Activated naive CD8-positive, alpha-beta T cell treated with anti-CD3 and anti-CD28 coated beads for 36 hours (primary cell): ENCODE results near the gene LCE1A. TPM values are rescaled to one million over a fixed set of nuclear protein-coding genes. Genes with fewer than 3 reads are reported as not detected.

Experiments used
- DNase-seq: peaks from one replicate; pipeline ENCODE4 v3.0.0; 2021
- H3K27ac Mint-ChIP-seq: one replicate; pipeline ENCODE4 v1.8.0; 2022; ENCODE audit warnings: mild to moderate bottlenecking, moderate library complexity, mixed read lengths
- H3K27me3 Mint-ChIP-seq: one replicate; pipeline ENCODE4 v1.8.0; 2022; ENCODE audit warnings: mild to moderate bottlenecking, mixed read lengths
- H3K36me3 Mint-ChIP-seq: one replicate; pipeline ENCODE4 v1.8.0; 2021; ENCODE audit warnings: mild to moderate bottlenecking, mixed read lengths
- H3K4me1 Mint-ChIP-seq: one replicate; pipeline ENCODE4 v1.8.0; 2021; ENCODE audit warnings: mixed read lengths
- H3K4me3 Mint-ChIP-seq: one replicate; pipeline ENCODE4 v1.8.0; 2022; ENCODE audit warnings: mild to moderate bottlenecking, moderate library complexity, mixed read lengths
- H3K9me3 Mint-ChIP-seq: one replicate; pipeline ENCODE4 v1.8.0; 2022; ENCODE audit warnings: mixed read lengths
- total RNA-seq, 2 experiments: library from RNA; stranded (reverse); gene quantifications; one replicate each; pipeline ENCODE4 v1.2.3, GENCODE V29; 2021

The LCE1A gene
- total RNA-seq, 2 experiments from 2014 or later: not detected

GRCh38 chr1:152858062-152858461 lies 30.8 kb downstream of the LCE1A start:
- no peaks in the 10 kb centered on the region for H3K9me3 Mint-ChIP-seq
- peaks cover 23% of the 10 kb centered on the region for H3K27me3 Mint-ChIP-seq
- H3K27ac Mint-ChIP-seq: no peak overlapping the region
- DNase-seq: no peak
- H3K4me3 Mint-ChIP-seq: no peak overlapping the region
- no peaks in the 10 kb centered on the region for H3K4me1 Mint-ChIP-seq
- no peaks in the 10 kb centered on the region for H3K36me3 Mint-ChIP-seq

- no peak within 1 kb of the TSS for H3K4me3 Mint-ChIP-seq
- H3K27ac Mint-ChIP-seq: no peak within 1 kb of the TSS
- H3K36me3 Mint-ChIP-seq: no peaks in the 10 kb centered on the region
- H3K27me3 Mint-ChIP-seq: peaks cover 17% of the 10 kb centered on the region
- no peaks in the 10 kb centered on the region for H3K4me1 Mint-ChIP-seq
- no peaks in the 10 kb centered on the region for H3K9me3 Mint-ChIP-seq
- no peak for DNase-seq
These were observed 32.4 kb downstream of the LCE1A start, which contains the start of gene LCE7A for GRCh38 chr1:152859696-152860095. TSS of gene LCE7A (plus strand) at chr1:152859996. CDS start at chr1:152860698, 702 bp downstream.

- no peaks in the 10 kb centered on the region for H3K4me1 Mint-ChIP-seq
- no peak for DNase-seq
- H3K4me3 Mint-ChIP-seq: no peak overlapping the region
These were observed 32.9 kb downstream of the LCE1A start for GRCh38 chr1:152860129-152860528.

GRCh38 chr1:152861374-152861773 lies 34.1 kb downstream of the LCE1A start:
- no peak for DNase-seq
- Mint-ChIP-seq H3K36me3 (no peaks in the 10 kb centered on the region), H3K27ac (no peak overlapping the region)

More at GRCh38 chr1:152860129-152860528, 32.9 kb downstream of the LCE1A start:
- H3K9me3 Mint-ChIP-seq: no peaks in the 10 kb centered on the region
- H3K36me3 Mint-ChIP-seq: no peaks in the 10 kb centered on the region
- no peak overlapping the region for H3K27ac Mint-ChIP-seq
- H3K27me3 Mint-ChIP-seq: peaks cover 17% of the 10 kb centered on the region

GRCh38 chr1:152864443-152864842 lies 37.2 kb downstream of the LCE1A start:
- Mint-ChIP-seq H3K9me3 (no peaks in the 10 kb centered on the region), H3K36me3 (no peaks in the 10 kb centered on the region), H3K27ac (no peak overlapping the region), H3K4me3 (no peak overlapping the region), H3K27me3 (peaks cover 10% of the 10 kb centered on the region), H3K4me1 (no peaks in the 10 kb centered on the region)
- no peak for DNase-seq

More at GRCh38 chr1:152861374-152861773, 34.1 kb downstream of the LCE1A start:
- no peaks in the 10 kb centered on the region for H3K9me3 Mint-ChIP-seq
- peaks cover 10% of the 10 kb centered on the region for H3K27me3 Mint-ChIP-seq
- no peak overlapping the region for H3K4me3 Mint-ChIP-seq
- H3K4me1 Mint-ChIP-seq: no peaks in the 10 kb centered on the region

- DNase-seq: no peak
- H3K27me3 Mint-ChIP-seq: peaks cover 7% of the 10 kb centered on the region
- no peaks in the 10 kb centered on the region for H3K36me3 Mint-ChIP-seq
- H3K9me3 Mint-ChIP-seq: no peaks in the 10 kb centered on the region
- H3K4me3 Mint-ChIP-seq: no peak overlapping the region
- H3K4me1 Mint-ChIP-seq: no peaks in the 10 kb centered on the region
- no peak overlapping the region for H3K27ac Mint-ChIP-seq
These were observed 39.0 kb downstream of the LCE1A start for GRCh38 chr1:152866321-152866720.

GRCh38 chr1:152869808-152870419 lies 42.6 kb downstream of the LCE1A start:
- Mint-ChIP-seq H3K36me3 (no peaks in the 10 kb centered on the region), H3K4me3 (no peak overlapping the region), H3K4me1 (no peaks in the 10 kb centered on the region)

GRCh38 chr1:152870831-152871730 lies 43.8 kb downstream of the LCE1A start:
- no peaks in the 10 kb centered on the region for H3K9me3 Mint-ChIP-seq
- no peak overlapping the region for H3K4me3 Mint-ChIP-seq
- DNase-seq: no peak
- H3K27me3 Mint-ChIP-seq: peaks cover 5% of the 10 kb centered on the region
- H3K36me3 Mint-ChIP-seq: no peaks in the 10 kb centered on the region
- no peaks in the 10 kb centered on the region for H3K4me1 Mint-ChIP-seq
- H3K27ac Mint-ChIP-seq: no peak overlapping the region

More at GRCh38 chr1:152869808-152870419, 42.6 kb downstream of the LCE1A start:
- Mint-ChIP-seq H3K27me3 (peaks cover 5% of the 10 kb centered on the region), H3K27ac (no peak overlapping the region), H3K9me3 (no peaks in the 10 kb centered on the region)
- peak; percentile 52 for DNase-seq

- Mint-ChIP-seq H3K4me1 (no peaks in the 10 kb centered on the region), H3K9me3 (no peaks in the 10 kb centered on the region), H3K36me3 (no peaks in the 10 kb centered on the region), H3K4me3 (no peak overlapping the region), H3K27ac (no peak overlapping the region), H3K27me3 (peaks cover 5% of the 10 kb centered on the region)
- no peak for DNase-seq
These were observed 44.5 kb downstream of the LCE1A start for GRCh38 chr1:152871731-152872126.

- H3K36me3 Mint-ChIP-seq: no peaks in the 10 kb centered on the region
- no peaks in the 10 kb centered on the region for H3K4me1 Mint-ChIP-seq
- no peak overlapping the region for H3K4me3 Mint-ChIP-seq
- H3K27ac Mint-ChIP-seq: no peak overlapping the region
- H3K9me3 Mint-ChIP-seq: no peaks in the 10 kb centered on the region
- DNase-seq: no peak
- H3K27me3 Mint-ChIP-seq: peaks cover 12% of the 10 kb centered on the region
These were observed 46.2 kb downstream of the LCE1A start for GRCh38 chr1:152873495-152873894.

- peaks cover 12% of the 10 kb centered on the region for H3K27me3 Mint-ChIP-seq
- no peaks in the 10 kb centered on the region for H3K9me3 Mint-ChIP-seq
These were observed 49.6 kb downstream of the LCE1A start for GRCh38 chr1:152876827-152877226.

More at GRCh38 chr1:152876827-152877226, 49.6 kb downstream of the LCE1A start:
- peaks cover 2% of the 10 kb centered on the region for H3K4me1 Mint-ChIP-seq
- no peaks in the 10 kb centered on the region for H3K36me3 Mint-ChIP-seq
- DNase-seq: no peak
- no peak overlapping the region for H3K4me3 Mint-ChIP-seq
- no peak overlapping the region for H3K27ac Mint-ChIP-seq

Other genes with a start within 250 kb of the LCE1A start
- gene LCE3D, start 247.0 kb upstream of the LCE1A start, total RNA-seq: not detected
- gene LCE3C, start 227.2 kb upstream of the LCE1A start, total RNA-seq: not detected
- gene LCE3B, start 213.7 kb upstream of the LCE1A start, total RNA-seq: not detected
- gene LCE3A, start 204.4 kb upstream of the LCE1A start, total RNA-seq: not detected
- not detected for gene LCE2D, start 164.1 kb upstream of the LCE1A start, total RNA-seq
- gene LCE2C, start 152.2 kb upstream of the LCE1A start, total RNA-seq: not detected
- gene LCE2B, start 141.3 kb upstream of the LCE1A start, total RNA-seq: not detected
- gene LCE2A, start 129.1 kb upstream of the LCE1A start, total RNA-seq: not detected
- gene LCE4A, start 119.3 kb upstream of the LCE1A start, total RNA-seq: not detected
- not detected for gene KPRP, start 69.4 kb upstream of the LCE1A start, total RNA-seq
- gene LCE1F, start 52.3 kb upstream of the LCE1A start, total RNA-seq: not detected
- gene LCE1E, start 41.2 kb upstream of the LCE1A start, total RNA-seq: not detected
- not detected for gene LCE1D, start 30.8 kb upstream of the LCE1A start, total RNA-seq
- gene LCE1C, start 20.8 kb upstream of the LCE1A start, total RNA-seq: not detected
- gene LCE1B, start 15.5 kb upstream of the LCE1A start, total RNA-seq: not detected
- gene LCE6A, start 15.4 kb downstream of the LCE1A start, total RNA-seq: not detected
- not detected for gene LCE7A, start 32.5 kb downstream of the LCE1A start, total RNA-seq
- not detected for gene SMCP, start 50.8 kb downstream of the LCE1A start, total RNA-seq
- not detected for gene IVL, start 81.1 kb downstream of the LCE1A start, total RNA-seq
- not detected for gene SPRR5, start 119.7 kb downstream of the LCE1A start, total RNA-seq
- gene SPRR4, start 143.2 kb downstream of the LCE1A start, total RNA-seq: not detected
- gene SPRR1A, start 156.6 kb downstream of the LCE1A start, total RNA-seq: not detected
- not detected for gene SPRR3, start 174.3 kb downstream of the LCE1A start, total RNA-seq
- gene SPRR1B, start 203.7 kb downstream of the LCE1A start, total RNA-seq: not detected
- not detected for gene SPRR2D, start 213.6 kb downstream of the LCE1A start, total RNA-seq
- not detected for gene SPRR2A, start 230.0 kb downstream of the LCE1A start, total RNA-seq
- not detected for gene SPRR2B, start 244.1 kb downstream of the LCE1A start, total RNA-seq